GM21825 (cell line): ENCODE data around the gene TSPAN15.

Experiments
- ATAC-seq: cut with Tn5 transposase; IDR thresholded peaks from one replicate; pipeline ENCODE4 v1.9.1; 2021; ENCODE audit warnings: mild to moderate bottlenecking, moderate library complexity; ENCODE audit not compliant: unreplicated experiment

The TSPAN15 gene

DNA sequence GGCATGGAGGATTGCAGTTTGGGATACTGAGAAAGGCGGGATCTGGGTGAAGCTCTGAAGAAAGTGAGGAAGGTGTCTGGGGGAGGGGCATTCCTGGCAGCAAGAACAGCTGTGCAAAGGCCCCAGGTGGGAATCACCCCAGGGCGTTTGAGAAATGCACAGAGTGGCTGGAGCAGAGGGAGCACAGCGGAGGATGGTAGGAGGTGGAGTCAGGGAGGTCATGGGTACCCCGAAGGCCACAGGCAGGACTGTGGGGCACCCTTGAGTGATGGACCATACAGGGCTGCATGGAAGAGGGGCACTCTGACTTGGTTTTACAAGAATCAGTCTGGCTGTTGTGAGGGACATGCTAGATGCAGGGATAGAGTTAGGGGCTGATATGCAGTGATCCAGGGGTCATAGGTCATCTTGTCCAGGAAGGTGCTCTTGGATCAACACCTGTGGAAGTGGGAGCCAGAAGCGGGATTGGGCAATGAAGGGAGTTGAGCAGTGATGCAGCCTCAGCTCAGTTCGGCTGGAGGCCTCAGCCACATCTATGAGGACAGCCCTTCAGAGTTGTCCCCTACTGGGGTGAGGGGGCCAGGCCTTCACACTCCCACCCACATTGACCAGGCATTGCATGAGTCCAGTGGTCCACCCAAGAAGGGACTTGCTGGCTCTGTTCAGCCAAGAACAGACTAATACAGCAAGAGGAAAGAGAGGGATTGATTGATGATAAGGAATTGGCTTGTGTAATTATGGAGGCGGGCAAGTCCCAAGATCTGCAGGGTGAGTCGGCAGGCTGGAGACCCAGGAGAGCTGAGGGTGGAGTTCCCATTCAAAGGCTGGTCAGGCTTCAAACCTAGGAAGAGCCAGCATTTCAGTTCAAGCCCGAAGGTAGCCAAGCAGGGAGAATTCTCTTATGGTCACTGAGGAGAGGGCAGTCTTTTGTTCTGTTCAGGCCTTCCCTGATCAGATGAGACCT is 48.7 kb downstream of the TSPAN15 start:
- ATAC-seq: no peak

DNA sequence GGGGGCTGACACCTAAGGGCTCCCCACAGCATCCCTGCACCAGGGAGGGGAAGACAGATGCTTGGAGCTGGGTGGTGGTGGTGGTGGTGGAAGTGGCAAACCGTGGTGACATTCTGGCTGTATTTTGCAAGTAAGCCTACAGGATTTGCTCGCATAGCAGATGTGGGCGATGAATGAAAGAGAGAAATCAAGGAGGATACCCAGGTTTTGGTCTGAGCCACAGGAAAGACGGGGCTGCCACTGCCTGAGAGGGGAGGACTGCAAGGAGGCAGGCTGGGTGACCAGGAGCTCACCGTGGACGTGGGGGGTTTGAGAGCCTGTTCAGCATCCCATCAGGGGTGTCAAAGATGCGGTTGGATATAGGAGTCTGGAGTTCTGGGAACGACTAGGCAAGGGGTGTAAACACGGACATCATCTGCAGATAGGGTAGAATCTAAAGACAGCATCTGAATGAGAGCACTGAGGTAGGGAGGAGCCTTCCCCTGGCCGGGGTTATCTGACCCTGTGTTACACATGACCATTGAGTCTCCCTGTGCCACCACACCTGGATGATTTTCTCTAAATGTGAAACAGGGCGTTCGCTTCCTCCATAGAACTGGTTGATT is 49.7 kb downstream of the TSPAN15 start:
- no peak for ATAC-seq

DNA sequence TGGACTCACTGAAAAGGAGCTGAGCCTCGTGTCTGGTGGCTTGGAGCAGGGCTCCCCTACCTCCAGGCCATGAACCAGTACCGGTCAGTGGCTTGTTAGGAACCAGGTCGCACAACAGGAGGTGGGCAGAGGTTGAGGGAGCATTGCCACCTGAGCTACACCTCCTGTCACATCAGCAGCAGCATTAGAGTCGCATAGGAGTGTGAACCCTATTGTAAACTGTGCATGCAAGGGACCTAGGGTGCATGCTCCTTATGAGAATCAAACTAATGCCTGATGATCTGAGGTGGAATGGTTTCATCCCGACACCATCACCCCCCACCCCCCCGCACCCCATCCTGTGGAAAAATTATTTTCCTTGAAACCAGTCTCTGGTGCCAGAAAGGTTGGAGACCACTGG is 50.4 kb downstream of the TSPAN15 start:
- no peak for ATAC-seq

DNA sequence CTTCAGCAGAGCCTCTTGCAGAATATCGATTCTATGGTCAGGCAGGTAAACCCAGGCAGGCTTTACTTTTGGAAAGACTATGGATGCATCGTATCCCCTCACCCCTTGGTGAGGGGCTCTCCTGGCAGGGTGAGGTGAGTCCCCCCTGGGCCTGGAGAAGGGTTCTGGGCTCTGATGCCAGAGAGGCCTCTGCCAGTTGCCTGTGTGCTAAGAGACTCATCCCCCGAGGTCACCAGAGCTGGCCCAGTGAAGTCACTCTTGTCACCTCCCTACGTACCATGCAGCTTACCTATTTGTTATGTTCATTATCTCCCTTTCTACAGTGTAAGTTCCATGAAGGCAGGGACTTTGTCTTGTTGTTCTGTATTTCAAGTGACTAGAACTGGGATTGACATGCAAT is 51.3 kb downstream of the TSPAN15 start:
- ATAC-seq: no peak

DNA sequence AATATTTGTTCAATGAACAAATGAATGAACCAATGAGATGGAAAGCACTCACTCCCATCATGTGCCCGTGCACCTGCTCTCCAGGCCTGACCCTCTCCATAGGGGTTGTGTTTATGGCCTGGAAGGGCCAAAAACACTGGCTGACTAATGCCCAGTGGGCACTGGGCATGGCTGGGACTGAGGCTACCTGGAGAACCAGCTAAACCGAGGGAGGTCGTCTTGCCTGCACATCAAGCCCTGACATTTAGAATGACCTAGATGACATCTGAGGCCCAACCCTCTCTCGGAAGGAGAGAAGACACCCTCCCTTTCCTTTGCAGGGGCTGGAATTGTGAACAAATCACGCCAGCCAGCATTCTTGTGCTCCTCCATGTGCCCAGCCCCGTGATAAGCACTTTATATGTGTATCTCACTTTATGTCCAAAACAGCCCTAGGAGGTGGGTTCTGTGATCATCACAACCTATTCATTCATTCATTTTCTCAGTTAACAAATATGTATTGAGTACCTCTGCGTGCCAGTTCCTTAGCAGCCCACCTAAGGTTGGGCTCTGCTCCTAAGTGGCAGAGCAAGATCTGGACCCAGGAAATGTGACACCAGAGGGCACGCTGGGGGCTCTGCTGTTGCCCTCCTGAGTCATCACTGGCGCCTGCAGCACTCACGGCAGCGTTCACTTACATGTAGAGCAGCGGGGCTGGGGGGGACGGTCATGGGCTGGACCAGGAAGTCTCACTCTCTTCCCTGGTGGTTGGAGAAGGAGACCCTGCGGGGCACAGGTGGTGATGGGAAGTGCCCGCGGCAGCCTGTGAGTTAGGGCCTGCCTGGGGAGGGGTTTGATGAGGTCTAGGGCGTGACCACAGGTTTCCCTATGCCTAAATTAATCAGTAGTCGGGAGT is 52.0 kb downstream of the TSPAN15 start:
- ATAC-seq: no peak

DNA sequence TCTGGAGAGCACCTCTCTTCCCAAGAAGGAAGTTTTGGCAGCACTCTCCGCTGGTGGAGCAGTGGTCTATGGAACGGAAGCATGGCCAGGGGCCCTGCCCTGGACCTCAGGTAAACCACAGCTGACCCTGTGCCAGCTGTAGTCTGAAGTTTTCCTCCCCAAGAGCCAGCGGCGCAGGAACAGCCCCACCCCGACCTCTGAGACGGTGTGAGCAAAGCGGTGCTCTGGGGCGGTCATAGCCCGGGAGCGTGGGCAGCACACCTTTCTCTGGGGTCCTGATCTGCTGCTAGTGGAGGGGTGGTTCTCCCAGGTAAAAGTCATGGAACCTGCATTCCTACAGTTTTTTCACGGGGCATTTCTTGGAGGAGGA is 52.6 kb downstream of the TSPAN15 start:
- no peak for ATAC-seq

DNA sequence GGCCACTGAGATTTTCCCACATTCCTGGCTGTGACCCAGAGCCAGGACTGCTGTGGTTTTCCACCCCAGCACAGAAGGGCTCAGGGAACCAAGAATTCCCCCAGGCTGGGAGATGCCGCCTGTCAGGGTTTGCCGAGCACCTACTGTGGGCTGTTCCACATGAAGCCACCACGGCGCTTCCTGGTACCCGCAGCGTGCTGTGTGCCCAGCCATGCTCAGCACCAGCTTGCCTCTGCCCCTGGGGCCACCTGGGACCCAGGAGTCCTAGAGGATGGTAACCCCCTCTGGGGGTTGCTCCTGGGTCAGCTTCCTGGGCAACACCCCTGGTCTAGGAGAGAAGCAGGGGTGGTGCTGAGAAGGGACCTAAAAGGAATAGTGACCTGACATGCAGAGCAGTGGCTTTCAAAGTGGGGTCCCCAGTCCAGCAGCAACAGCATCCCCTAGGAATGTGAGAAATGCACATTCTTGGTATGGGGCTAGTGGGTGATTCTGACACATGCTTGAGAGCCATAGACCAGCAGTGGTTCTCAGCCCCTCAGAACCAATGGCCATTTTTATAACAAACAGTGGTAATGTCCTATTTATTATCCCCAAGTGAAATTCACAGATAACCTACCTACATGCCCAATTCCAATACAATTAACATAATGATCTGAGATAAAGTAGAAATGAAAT is 53.4 kb downstream of the TSPAN15 start:
- no peak for ATAC-seq

DNA sequence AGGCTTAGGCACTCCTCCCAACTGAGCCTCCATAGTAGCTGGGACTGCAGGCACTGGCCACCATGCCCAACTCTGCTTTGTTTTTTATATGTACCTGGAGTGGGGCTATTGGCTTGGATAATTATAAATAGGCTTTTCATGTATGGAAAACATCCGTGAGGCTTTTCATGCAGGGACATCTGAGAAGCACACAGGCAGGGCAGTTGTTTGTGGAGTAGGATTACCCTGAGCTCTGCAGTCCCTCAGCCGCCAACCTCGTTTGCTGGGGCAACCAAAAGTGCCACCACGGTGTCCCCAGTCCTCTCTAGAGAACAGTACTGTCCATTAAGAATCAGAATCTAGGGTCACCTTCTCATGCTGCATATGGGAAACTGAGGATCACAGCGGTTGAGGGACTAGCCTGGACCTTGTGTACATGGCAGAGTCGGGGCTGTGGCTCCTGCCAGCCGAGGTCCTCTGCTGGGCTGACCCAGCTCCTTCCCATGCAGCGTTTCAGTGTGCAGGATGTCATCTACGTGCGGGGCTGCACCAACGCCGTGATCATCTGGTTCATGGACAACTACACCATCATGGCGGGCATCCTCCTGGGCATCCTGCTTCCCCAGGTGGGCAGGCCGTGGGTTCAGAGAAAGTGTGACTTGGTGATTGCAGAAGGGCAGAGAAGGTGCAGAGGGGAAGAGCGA is 54.5 kb downstream of the TSPAN15 start:
- ATAC-seq: no peak

DNA sequence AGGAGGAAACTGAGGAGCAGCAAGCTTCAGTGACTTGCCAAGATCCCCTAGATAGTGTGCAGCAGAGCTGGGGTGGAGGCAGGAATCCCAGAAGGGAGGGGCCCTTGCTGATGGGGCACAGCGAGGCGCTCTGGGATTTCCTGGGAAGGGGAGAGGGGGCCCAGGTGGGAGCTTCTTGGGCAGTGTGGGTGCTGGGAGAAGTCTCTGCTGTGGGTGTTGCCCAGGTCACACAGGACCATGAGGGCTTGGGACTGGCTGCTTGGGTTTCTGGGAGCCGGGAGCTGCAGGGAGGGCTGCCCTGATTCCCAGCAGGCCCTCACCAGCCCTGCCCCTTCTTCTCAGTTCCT is 55.2 kb downstream of the TSPAN15 start:
- no peak for ATAC-seq

DNA sequence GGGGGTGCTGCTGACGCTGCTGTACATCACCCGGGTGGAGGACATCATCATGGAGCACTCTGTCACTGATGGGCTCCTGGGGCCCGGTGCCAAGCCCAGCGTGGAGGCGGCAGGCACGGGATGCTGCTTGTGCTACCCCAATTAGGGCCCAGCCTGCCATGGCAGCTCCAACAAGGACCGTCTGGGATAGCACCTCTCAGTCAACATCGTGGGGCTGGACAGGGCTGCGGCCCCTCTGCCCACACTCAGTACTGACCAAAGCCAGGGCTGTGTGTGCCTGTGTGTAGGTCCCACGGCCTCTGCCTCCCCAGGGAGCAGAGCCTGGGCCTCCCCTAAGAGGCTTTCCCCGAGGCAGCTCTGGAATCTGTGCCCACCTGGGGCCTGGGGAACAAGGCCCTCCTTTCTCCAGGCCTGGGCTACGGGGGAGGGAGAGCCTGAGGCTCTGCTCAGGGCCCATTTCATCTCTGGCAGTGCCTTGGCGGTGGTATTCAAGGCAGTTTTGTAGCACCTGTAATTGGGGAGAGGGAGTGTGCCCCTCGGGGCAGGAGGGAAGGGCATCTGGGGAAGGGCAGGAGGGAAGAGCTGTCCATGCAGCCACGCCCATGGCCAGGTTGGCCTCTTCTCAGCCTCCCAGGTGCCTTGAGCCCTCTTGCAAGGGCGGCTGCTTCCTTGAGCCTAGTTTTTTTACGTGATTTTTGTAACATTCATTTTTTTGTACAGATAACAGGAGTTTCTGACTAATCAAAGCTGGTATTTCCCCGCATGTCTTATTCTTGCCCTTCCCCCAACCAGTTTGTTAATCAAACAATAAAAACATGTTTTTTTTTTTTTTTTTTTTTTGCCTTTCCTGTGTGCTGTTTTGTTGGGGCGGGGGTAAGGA is 55.8 kb downstream of the TSPAN15 start:
- ATAC-seq: no peak

DNA sequence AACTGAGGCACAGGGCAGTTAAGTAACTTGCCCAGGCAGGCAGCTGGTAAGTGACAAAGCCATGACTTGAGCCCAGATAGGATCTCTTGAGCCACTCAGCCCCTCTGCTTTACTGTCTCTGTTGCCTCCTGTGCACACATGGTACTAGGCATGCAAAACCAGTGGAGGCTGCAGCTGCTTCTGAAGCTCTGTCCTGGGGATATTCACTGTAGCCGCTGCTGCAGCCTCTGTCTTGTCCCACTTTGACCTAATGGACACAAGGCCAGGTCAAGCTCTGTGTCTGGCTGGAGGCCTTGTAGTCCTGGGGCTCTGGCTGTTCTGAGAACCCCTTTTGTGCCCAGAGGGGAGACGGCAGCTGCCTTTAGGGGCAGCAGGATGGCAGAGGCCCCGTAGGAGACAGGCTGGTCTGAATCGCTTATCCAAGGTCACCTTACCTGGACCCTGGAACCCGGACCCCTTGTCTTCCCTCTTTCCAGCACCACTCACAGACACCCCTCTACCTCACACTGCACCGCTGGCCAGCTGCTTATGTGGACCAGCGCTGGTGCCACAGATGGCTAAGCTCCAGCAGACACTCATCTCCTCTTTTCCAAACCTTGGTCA is 57.6 kb downstream of the TSPAN15 start:
- no peak for ATAC-seq

DNA sequence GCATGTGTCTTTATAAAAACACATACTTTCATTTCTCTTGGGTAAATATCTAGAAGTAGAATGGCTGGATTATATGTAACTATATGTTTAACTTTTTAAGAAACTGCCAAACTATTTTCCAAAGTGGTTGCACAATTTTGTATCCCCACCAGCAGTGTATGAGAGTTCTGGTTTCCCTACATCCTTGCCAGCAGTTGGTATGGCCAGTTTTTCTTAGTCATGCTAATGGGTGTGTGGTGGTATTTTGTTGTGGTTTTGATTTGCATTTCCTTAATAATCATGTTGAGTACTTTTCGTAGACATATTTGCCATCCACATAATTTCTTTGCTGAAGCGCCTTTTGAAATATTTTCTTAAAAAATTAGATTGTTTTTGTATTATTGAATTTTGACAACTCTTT is 61.6 kb downstream of the TSPAN15 start:
- no peak for ATAC-seq

DNA sequence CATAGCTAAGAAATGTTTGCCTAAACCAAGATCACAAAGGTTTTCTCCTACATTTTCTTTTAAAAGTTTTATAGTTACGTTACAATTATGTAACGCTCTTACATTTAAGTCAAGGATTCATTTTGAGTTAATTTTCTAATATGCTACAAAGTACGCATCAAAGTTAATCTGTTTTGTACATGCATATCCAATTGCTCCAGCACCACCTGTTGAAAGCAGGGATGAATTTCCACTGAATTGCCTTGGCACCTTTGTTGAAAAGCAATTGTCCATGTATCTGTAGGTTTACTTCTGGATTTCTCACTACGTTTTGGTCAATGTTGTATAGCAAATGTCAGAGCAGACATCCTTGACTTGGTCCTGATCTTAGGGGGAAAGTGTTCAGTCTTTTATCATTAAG is 62.4 kb downstream of the TSPAN15 start:
- ATAC-seq: no peak

DNA sequence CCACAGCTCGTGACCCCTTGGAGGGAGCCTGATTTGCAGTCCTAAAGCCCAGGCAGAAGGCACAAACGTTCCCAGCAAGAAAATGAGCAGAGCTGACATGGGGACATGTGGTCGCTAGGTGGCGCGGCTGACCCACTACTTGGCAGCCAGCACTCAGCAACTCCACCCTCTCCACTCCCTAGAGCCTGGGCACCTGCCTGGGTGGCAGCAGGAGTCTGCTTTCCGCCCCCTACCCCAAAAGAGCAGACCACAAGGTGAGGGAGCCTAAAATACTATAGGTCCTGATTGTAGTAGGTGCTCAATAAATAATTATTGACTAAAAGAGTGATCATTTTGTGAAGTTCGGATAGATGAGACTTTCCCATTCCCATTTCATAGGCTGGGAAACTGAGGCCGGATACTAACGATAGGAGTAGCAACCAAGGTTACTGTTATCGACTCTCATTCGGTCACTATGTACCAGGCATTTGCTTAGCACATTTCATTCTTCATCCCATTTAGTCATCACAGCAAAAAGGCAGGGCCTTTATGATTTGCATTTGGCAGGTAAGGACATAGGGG is 64.5 kb downstream of the TSPAN15 start:
- no peak for ATAC-seq

DNA sequence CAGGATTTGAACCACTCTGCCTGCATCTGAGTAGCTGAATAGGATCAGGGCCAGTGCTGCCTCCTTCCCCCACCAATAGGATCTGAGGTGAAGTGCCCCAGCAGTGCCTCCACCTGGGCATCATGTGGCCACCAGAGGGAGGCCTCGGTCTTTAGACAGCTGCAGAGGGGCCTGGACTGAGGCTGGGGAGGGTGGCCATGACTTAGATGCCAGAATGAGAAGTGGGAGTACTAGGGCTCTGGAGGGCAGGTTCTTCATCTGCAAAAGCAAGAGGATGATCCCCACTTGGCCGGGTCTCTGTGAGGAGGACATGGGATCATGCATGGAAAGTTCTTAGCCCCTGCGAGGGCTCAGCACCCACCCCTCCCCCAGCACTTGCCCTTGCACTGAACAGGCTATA is 65.1 kb downstream of the TSPAN15 start:
- ATAC-seq: no peak

DNA sequence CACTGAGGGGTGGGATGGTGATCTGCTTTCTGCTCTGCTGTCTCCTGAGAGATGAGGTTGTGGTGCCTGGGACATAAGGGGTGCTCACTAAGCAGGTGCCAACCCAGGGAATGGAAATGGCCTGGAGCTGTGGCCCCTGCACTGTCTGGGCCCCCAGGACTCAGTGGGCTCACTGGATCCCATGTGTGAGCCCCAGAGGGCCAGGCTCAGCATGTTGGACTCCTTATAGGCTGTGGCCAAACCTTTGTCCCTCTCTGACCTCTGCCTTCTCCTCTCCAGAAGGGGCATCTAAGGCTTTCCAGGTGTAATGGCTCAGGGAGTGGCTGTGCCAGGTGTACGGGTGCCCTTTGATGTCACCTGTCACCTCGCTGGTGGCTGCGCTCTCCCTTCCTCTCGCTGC is 65.5 kb downstream of the TSPAN15 start:
- ATAC-seq: no peak

DNA sequence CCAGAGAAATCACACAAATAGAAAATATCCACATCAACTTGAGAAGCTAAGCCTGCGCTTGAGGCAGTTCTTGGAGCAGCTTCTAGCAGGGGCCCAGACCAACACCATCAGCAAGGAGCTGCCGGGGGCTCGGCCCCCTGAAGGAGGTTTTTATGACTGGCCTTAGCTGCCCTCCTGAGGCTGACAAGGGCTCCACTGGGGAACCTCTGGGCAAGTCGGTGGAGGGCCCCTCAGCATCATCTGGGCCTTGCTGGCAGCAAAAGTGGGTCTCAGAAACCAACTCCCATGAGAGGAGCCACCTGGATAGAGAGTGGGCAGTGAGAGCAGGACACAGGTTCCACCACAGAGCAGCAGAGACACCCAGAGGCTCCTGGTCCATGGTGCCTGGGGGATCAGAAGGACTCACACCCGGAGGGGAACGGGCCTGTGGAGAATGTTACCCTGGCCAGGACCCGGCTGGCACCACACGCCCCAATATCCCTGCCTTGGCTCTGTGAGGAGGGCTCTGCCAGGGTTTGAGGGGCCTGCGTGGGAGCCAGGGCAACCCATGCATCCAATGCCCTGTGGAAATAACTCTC is 66.1 kb downstream of the TSPAN15 start:
- no peak for ATAC-seq

DNA sequence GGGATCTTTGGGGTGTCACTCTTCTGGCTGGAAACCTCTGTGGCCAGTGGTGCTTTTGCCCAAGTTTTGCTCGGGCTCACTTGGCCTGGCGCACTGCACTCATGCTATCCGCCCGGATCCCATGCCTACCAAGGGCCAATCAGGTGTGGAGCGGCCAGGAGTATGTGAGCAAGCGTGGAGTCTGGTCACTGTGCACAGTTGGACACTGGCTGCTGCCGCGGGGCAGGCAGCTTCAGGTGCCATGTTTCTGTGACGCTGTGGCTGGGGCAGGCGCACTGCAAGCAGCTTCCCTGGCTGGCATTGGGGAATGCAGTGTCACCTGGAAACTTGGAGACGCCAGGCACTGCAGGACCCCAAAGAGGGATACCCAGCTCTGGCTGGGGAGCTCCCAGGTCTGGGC is 76.7 kb downstream of the TSPAN15 start:
- no peak for ATAC-seq
